NCI-H2171 treated with DMSO at 0.1 percent for 48 hours (cell line): ENCODE measurements around the gene SKA3.

Source experiments
- DNase-seq: peaks from one replicate; lab custom pipeline; 2025; lab: John Stamatoyannopoulos, UW

SKA3 gene

GRCh38 chr13:21115231-21115630 is 61.1 kb downstream of the SKA3 start:
- no peak for DNase-seq

DNA sequence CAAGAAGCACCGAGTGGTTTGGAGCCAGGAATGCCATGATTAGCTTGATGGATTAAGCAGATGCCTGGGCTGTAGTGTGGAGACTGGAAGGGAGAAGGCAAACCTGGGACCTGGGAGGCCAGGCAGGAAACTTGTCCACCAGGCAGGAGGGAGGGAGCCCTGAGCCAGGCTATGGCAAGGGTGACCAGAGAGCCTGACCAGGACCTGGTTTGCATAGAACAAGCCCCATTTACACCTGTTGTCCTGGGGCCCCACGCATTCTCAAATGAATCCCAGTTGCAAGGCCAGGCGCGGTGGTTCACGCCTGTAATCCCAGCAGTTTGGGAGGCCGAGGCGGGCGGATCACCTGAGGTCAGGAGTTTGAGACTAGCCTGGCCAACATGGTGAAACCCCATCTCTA is 64.8 kb downstream of the SKA3 start:
- no peak for DNase-seq

DNA sequence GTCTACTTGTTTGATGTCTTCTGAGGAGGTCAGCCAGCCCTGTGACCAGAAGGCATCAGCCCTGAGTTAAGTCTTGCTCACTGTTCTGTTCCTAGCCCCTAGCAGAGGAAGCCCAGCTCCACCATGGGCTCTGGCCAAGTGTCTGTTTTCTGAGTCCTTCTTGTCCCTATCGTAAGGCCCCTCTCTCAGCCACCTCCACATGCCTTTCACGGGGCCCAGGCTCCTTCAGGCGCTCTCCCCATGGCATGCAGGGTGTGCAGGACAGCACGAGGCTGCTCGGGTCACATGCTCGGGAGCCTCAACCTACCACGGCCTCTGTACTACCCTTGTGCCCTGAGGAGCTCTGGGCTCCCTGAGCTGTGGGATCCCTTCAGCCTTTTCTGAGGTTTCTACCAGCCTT is 67.2 kb downstream of the SKA3 start:
- DNase-seq: no peak

DNA sequence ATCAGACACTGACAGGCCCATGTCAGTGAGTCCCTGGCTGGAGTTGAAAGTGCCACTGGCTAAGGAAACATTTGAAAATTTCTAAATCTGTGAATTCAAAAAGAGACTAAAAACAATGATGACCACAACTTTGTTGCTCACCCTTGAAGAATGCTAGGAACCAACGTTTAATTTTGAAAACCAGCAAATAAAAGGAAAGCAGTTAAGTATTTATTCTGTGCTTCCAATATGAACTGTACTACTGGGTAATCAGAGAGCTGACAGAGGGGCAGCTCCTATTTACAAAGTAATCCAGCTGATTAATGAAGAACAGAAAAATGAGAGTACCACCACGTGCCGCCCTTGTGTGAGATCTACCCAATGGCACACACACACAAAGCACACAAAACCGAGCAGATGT is 70.3 kb downstream of the SKA3 start:
- DNase-seq: no peak

- DNase-seq: no peak
These were observed 71.9 kb downstream of the SKA3 start for GRCh38 chr13:21104199-21105019.
